Heart right ventricle (tissue), 16 donors: ENCODE data around the gene ITPR3. TPM values are rescaled to one million over a fixed set of nuclear protein-coding genes. Genes with fewer than 3 reads are reported as not detected.
A peak's percentile ranks its signal among the peaks of the same experiment; 100 is the strongest.

Experiments
- ATAC-seq, 8 donors: fragments of 200-7000 bp; cut with Tn5 transposase; one replicate each; pipeline ENCODE4 v1.9.1; 2020; ENCODE audit warnings: mild to moderate bottlenecking in 8 of 8, moderate library complexity in 8 of 8, moderate number of reproducible peaks in 1 of 8
- DNase-seq, 2 donors: peaks; one replicate each; pipeline ENCODE4 v3.0.0-alpha.2; 2020
- H3K27ac ChIP-seq, 10 donors: fragments of 200-600 bp; sonication (generic) in 2 of 10; one replicate each; pipeline versions ENCODE4 v1.5.0 to v1.8.0; 2020 to 2022; ENCODE audit warnings: mild to moderate bottlenecking in 3 of 10
- H3K27me3 ChIP-seq, 7 donors: fragments of 200-600 bp; one replicate each; pipeline ENCODE4 v1.8.0; 2021 to 2022; ENCODE audit warnings: mild to moderate bottlenecking in 2 of 7
- H3K36me3 ChIP-seq, 9 donors: fragments of 200-600 bp; sonication (generic) in 1 of 9; one replicate each; pipeline versions ENCODE4 v1.5.0 to v1.8.0; 2020 to 2022; ENCODE audit warnings: mild to moderate bottlenecking in 2 of 9
- H3K4me1 ChIP-seq, 9 donors: fragments of 200-600 bp; sonication (generic) in 1 of 9; one replicate each; pipeline versions ENCODE4 v1.5.0 to v1.8.0; 2020 to 2022; ENCODE audit warnings: mild to moderate bottlenecking in 4 of 9
- H3K4me3 ChIP-seq, 10 donors: fragments of 200-600 bp; sonication (generic) in 2 of 10; one replicate each; pipeline versions ENCODE4 v1.5.0 to v1.8.0; 2020 to 2022; ENCODE audit warnings: mild to moderate bottlenecking in 7 of 10, moderate library complexity in 2 of 10
- H3K9me3 ChIP-seq, 11 donors: fragments of 200-600 bp in 10 of 11; sonication (generic) in 2 of 11; one replicate each; pipeline versions ENCODE4 v1.5.0 to v1.8.0; 2013 to 2022; ENCODE audit warnings: mild to moderate bottlenecking in 2 of 11, control low read depth in 1 of 11, moderate library complexity in 1 of 11
- WGBS, 2 donors: extraction: QIAGEN DNeasy Blood & Tissue Kit; methylation state at CpG; one replicate each; pipeline ENCODE4 v1.1.7; 2013; ENCODE audit warnings: inconsistent platforms in 1 of 2; 5-methylcytosine and 5-hydroxymethylcytosine counted together
- intact Hi-C, 10 donors: fragments of 100-400 bp; cut with DNase I; formaldehyde crosslinking; loops; one replicate each; pipeline versions ENCODE4 v1.11.1 to v1.14.2; 2022
- polyA plus RNA-seq, 2 donors: library from polyadenylated mRNA; stranded (reverse); fragments of 200-250 nt; gene quantifications; one replicate each; pipeline ENCODE4 v1.2.3, GENCODE V29; 2013
- total RNA-seq, 10 donors: library from RNA; stranded (reverse); fragmentation: NEBNext Ultra II Directional in 3 of 10; extraction: Animal tissue kit (Norgen Biotek cat#: 25700) in 3 of 10; gene quantifications; one replicate each; pipeline versions ENCODE4 v1.2.1 to v1.2.4, GENCODE V29; 2021 to 2023
- TF ChIP-seq, protein P1 (sequence below), 9 donors: fragments of 200-600 bp; sonication (generic) in 2 of 9; IDR thresholded peaks; one replicate each; pipeline versions ENCODE4 v1.5.0 to v1.8.0; 2021 to 2022; ENCODE audit warnings: antibody characterized with exemption in 9 of 9, mild to moderate bottlenecking in 5 of 9, moderate library complexity in 1 of 9
- donor health status: Arrhythmogenic right ventricular cardiomyopathy.
- donor health status: ischemic (EF 13 %, LVEDD 7.1; RV severe dilation, severe dysfunction).
- donor health status: healthy with polysubstance abuse.
- donor health status: DM: no; HTN: yes; CAD: no.
- donor health status: DM: no; HTN: no; CAD: no.
- donor health status: ischemic (EF 25% LVEDD 6.9; RV normal size, moderate dysfunction).
- donor health status: ischemic (EF 25% LVEDD 5.7; RV mildly dilated, moderate dysfunction).
- donor health status: healthy.
- donor health status: DM: yes; HTN: yes; CAD: no.
- donor health status: Ischemic cardiomyopathy.
- donor health status: ischemic (EF 35%, LVEDD 5.7; RV mildly dilated, moderate dysfunction).
- donor health status: nonischemic (EF 11% LVEDD 7.7; RV severe dilation, severe dysfunction).
- donor health status: DM: yes; HTN: yes; CAD: no.
- donor health status: PGD.
- donor health status: ischemic (EF 29% LVEDD 5.4; RV normal size, mild dysfunction).
- donor health status: nonischemic (EF 23%, LVEDD 6.1; RV moderate dilation, normal function).

ITPR3 gene
- total and polyA plus RNA-seq, 12 donors = 3.2 to 16.7 (median 6.0) TPM

GRCh38 chr6:33738153-33738552 lies 117.0 kb downstream of the ITPR3 start:
- no peaks in the 10 kb centered on the region for H3K9me3 ChIP-seq
- WGBS, 2 donors = 50 to 72% methylated on average over 9 of the region's 9 CpGs
- peaks cover 0 to 23% (median 0%) of the 10 kb centered on the region in 9 donors for H3K36me3 ChIP-seq
- TF ChIP-seq, protein P1, sequence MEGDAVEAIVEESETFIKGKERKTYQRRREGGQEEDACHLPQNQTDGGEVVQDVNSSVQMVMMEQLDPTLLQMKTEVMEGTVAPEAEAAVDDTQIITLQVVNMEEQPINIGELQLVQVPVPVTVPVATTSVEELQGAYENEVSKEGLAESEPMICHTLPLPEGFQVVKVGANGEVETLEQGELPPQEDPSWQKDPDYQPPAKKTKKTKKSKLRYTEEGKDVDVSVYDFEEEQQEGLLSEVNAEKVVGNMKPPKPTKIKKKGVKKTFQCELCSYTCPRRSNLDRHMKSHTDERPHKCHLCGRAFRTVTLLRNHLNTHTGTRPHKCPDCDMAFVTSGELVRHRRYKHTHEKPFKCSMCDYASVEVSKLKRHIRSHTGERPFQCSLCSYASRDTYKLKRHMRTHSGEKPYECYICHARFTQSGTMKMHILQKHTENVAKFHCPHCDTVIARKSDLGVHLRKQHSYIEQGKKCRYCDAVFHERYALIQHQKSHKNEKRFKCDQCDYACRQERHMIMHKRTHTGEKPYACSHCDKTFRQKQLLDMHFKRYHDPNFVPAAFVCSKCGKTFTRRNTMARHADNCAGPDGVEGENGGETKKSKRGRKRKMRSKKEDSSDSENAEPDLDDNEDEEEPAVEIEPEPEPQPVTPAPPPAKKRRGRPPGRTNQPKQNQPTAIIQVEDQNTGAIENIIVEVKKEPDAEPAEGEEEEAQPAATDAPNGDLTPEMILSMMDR (IDR thresholded peaks at IDR 0.05) = no peak
- H3K27ac ChIP-seq = peak overlapping the region; percentile 60 to 94 (median 86)
- H3K27me3 ChIP-seq = peaks cover 0 to 6% (median 0%) of the 10 kb centered on the region in 7 donors
- intact Hi-C loops = no loop called here
- H3K4me3 ChIP-seq = no peak overlapping the region
- ATAC-seq = peak in 4 of 8 donors; percentile 5 to 40 (median 20)
- DNase-seq = no peak
- peaks cover 18 to 95% (median 71%) of the 10 kb centered on the region in 9 donors for H3K4me1 ChIP-seq

- ATAC-seq (no peak), DNase-seq (no peak)
- WGBS, 2 donors = 86 to 87% methylated on average over 5 of the region's 5 CpGs
- Histone ChIP-seq H3K27ac (peak overlapping the region; percentile 60 to 94 (median 86)), H3K36me3 (peaks cover 0 to 16% (median 0%) of the 10 kb centered on the region in 9 donors), H3K9me3 (no peaks in the 10 kb centered on the region), H3K4me1 (peaks cover 18 to 95% (median 71%) of the 10 kb centered on the region in 9 donors), H3K27me3 (peaks cover 0 to 13% (median 0%) of the 10 kb centered on the region in 7 donors), H3K4me3 (no peak overlapping the region)
- TF ChIP-seq, protein P1 (IDR thresholded peaks at IDR 0.05) = no peak
- intact Hi-C loops = no loop called here
Observed at GRCh38 chr6:33738879-33739278, 117.8 kb downstream of the ITPR3 start.

- intact Hi-C loops = no loop called here
- Histone ChIP-seq H3K4me3 (no peak overlapping the region), H3K36me3 (peaks cover 0 to 13% (median 0%) of the 10 kb centered on the region in 9 donors), H3K27ac (peak overlapping the region; percentile 41 to 93 (median 86)), H3K9me3 (no peaks in the 10 kb centered on the region), H3K4me1 (peaks cover 18 to 95% (median 73%) of the 10 kb centered on the region in 9 donors), H3K27me3 (peaks cover 0 to 14% (median 0%) of the 10 kb centered on the region in 7 donors)
- no peak for DNase-seq
- WGBS, 2 donors = 56 to 68% methylated on average over 5 of the region's 5 CpGs
- no peak for ATAC-seq
- TF ChIP-seq, protein P1 (IDR thresholded peaks at IDR 0.05) = no peak
Observed at GRCh38 chr6:33739571-33739970, 118.4 kb downstream of the ITPR3 start.

DNA sequence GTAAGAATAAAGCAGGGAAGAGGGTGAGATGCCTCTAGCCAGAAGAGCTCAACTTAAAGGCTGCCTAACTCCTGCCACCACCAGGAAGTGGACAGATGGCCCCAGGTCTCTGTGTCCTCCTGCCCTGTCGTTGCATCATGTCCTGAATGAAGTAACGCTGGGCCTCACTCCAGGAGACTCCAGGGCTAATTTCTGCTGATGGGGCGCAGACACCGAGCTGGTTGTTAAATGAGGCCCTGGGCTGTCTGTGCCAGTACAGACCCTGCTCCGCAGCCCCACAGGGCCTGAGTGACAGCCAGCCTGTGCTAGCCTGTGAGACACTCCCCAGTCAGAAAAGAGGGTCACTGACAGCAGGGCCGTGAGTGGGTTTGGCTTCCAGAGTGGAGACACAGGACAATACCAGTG lies 119.1 kb downstream of the ITPR3 start:
- WGBS, 2 donors = 27 to 39% methylated on average over 6 of the region's 6 CpGs
- no peak overlapping the region for H3K4me3 ChIP-seq
- peaks cover 18 to 95% (median 73%) of the 10 kb centered on the region in 9 donors for H3K4me1 ChIP-seq
- H3K36me3 ChIP-seq = peaks cover 0 to 6% (median 0%) of the 10 kb centered on the region in 9 donors
- H3K9me3 ChIP-seq = no peaks in the 10 kb centered on the region
- peak overlapping the region; percentile 41 to 93 (median 86) for H3K27ac ChIP-seq
- TF ChIP-seq, protein P1 (IDR thresholded peaks at IDR 0.05) = no peak
- ATAC-seq = peak in 7 of 8 donors; percentile 19 to 68 (median 35)
- peaks cover 0 to 14% (median 0%) of the 10 kb centered on the region in 7 donors for H3K27me3 ChIP-seq
- peak; percentile 49 to 50 for DNase-seq
- intact Hi-C loops = no loop called here
